ENCODE measurements around the gene TOM1L2.

Gene TOM1L2

GRCh38 chr17:17987901-17988300, 15.7 kb upstream of the TOM1L2 start:
- no peak for TF ChIP-seq CTCF (conservative IDR thresholded peaks at IDR 0.05; ENCODE audit: low read depth, low read length)
- DNase-seq (ENCODE audit: low read depth), result no peak
- H3K4me3 ChIP-seq (ENCODE audit: low read depth, low read length), result no peak overlapping the region

- no peak for DNase-seq (ENCODE audit: low read depth)
- no peak overlapping the region for H3K4me3 ChIP-seq (ENCODE audit: low read depth, low read length)
- TF ChIP-seq CTCF (conservative IDR thresholded peaks at IDR 0.05; ENCODE audit: low read depth, low read length), result no peak
These were observed 15.1 kb upstream of the TOM1L2 start for GRCh38 chr17:17987187-17987896.

- peak; percentile 58 for TF ChIP-seq CTCF (conservative IDR thresholded peaks at IDR 0.05; ENCODE audit: low read depth, low read length)
- H3K4me3 ChIP-seq (ENCODE audit: low read depth, low read length), result no peak overlapping the region
- peak; percentile 40 for DNase-seq (ENCODE audit: low read depth)
These were observed 13.4 kb upstream of the TOM1L2 start for GRCh38 chr17:17985555-17985954.

- DNase-seq (ENCODE audit: low read depth), result no peak
- no peak for TF ChIP-seq CTCF (conservative IDR thresholded peaks at IDR 0.05; ENCODE audit: low read depth, low read length)
- H3K4me3 ChIP-seq (ENCODE audit: low read depth, low read length), result no peak overlapping the region
These were observed 13.0 kb upstream of the TOM1L2 start for GRCh38 chr17:17985153-17985552.

- no peak overlapping the region for H3K4me3 ChIP-seq (ENCODE audit: low read depth, low read length)
- TF ChIP-seq CTCF (conservative IDR thresholded peaks at IDR 0.05; ENCODE audit: low read depth, low read length), result no peak
These were observed 11.6 kb upstream of the TOM1L2 start for GRCh38 chr17:17983776-17984175.

GRCh38 chr17:17983376-17983775, 11.2 kb upstream of the TOM1L2 start:
- peak; percentile 50 for DNase-seq (ENCODE audit: low read depth)
- no peak for TF ChIP-seq CTCF (conservative IDR thresholded peaks at IDR 0.05; ENCODE audit: low read depth, low read length)
- H3K4me3 ChIP-seq (ENCODE audit: low read depth, low read length), result no peak overlapping the region

More at GRCh38 chr17:17983776-17984175, 11.6 kb upstream of the TOM1L2 start:
- no peak for DNase-seq (ENCODE audit: low read depth)

- H3K4me3 ChIP-seq (ENCODE audit: low read depth, low read length), result no peak overlapping the region
- TF ChIP-seq CTCF (conservative IDR thresholded peaks at IDR 0.05; ENCODE audit: low read depth, low read length), result no peak
- no peak for DNase-seq (ENCODE audit: low read depth)
These were observed 10.6 kb upstream of the TOM1L2 start for GRCh38 chr17:17982801-17983200.

All from choroid plexus epithelial cell (primary cell).